ENCODE data around the gene ZNF446. TPM values are rescaled to one million over a fixed set of nuclear protein-coding genes. Genes with fewer than 3 reads are reported as not detected.
A peak's percentile ranks its signal among the peaks of the same experiment; 100 is the strongest.

The ZNF446 gene
- total RNA-seq, 1 donor: 7.3 TPM

GRCh38 chr19:58509731-58510083 is 33.6 kb downstream of the ZNF446 start:
- DNase-seq (ENCODE audit: low read depth): no peak
- TF ChIP-seq CTCF (IDR thresholded peaks at IDR 0.05; ENCODE audit: insufficient read depth, low read depth, low read length): no peak
- no peak overlapping the region for H3K4me3 ChIP-seq (ENCODE audit: low read depth, low read length)

DNA sequence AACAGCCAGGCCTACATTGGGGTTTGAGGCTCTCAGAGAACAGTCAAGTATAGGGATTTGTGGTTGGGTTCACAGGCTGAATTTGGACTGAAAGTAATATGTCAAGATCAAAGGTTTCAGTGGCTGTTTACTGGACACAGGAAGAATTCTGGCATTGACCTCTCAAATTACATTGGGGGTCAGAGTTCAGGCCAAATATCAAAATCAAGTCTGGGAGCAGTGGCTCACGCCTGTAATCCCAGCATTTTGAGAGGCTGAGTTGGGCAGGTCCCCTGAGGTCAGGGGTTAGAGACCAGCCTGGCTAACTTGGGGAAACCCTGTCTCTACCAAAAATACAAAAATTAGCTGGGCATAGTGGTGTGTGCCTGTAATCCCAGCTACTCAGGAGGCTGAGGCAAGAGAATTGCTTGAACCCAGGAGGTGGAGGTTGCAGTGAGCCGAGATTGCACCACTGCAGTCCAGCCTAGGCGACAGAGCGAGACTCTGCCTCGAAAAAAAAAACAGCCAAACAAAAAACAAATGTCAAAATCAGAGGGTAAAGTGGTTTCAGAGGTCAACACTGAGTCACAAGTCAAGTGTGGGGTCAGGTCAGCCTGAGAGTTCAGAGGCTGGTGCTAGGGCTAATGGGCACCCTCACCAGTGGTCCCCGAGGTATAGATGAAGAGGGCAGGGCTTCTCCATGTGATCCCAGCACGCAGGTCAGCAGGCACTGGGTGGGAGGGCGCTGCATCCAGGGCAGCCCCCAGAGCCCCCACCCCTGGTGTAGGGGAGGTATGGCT is 34.1 kb downstream of the ZNF446 start:
- no peak overlapping the region for H3K4me3 ChIP-seq (ENCODE audit: low read depth, low read length)
- TF ChIP-seq CTCF (IDR thresholded peaks at IDR 0.05; ENCODE audit: insufficient read depth, low read depth, low read length): no peak
- no peak for DNase-seq (ENCODE audit: low read depth)

GRCh38 chr19:58511353-58512208 is 35.4 kb downstream of the ZNF446 start, which contains the start of gene SLC27A5:
Gene SLC27A5 (minus strand): TSS chr19:58511992. CDS start chr19:58511955, 37 bp downstream.
- TF ChIP-seq CTCF (IDR thresholded peaks at IDR 0.05; ENCODE audit: insufficient read depth, low read depth, low read length): no peak
- no peak for DNase-seq (ENCODE audit: low read depth)
- H3K4me3 ChIP-seq (ENCODE audit: low read depth, low read length): no peak within 1 kb of the TSS

DNA sequence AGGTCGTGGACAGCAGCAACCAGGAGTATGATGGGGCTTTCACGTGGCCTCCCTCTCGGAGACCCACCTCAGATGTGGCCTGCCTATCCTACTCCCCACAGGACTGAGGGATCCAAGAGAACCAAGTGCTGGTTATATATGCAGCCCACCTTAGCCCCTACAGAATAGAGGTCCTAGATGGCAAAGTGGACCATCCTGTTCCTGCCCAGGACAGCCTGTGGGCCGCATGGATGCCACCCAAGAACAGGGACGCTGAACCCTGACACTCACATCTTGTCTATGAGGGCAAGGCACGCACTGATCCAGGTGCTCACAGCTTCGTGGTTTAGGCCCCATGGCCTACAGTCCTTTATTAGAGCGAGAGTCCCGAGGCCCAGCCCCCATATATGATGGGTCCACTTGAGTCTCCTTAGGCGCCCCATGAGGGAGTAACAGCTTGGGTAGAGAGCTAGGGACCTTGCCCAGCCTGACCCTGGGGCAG is 37.1 kb downstream of the ZNF446 start:
- no peak for TF ChIP-seq CTCF (IDR thresholded peaks at IDR 0.05; ENCODE audit: insufficient read depth, low read depth, low read length)
- no peak overlapping the region for H3K4me3 ChIP-seq (ENCODE audit: low read depth, low read length)
- DNase-seq (ENCODE audit: low read depth): no peak

DNA sequence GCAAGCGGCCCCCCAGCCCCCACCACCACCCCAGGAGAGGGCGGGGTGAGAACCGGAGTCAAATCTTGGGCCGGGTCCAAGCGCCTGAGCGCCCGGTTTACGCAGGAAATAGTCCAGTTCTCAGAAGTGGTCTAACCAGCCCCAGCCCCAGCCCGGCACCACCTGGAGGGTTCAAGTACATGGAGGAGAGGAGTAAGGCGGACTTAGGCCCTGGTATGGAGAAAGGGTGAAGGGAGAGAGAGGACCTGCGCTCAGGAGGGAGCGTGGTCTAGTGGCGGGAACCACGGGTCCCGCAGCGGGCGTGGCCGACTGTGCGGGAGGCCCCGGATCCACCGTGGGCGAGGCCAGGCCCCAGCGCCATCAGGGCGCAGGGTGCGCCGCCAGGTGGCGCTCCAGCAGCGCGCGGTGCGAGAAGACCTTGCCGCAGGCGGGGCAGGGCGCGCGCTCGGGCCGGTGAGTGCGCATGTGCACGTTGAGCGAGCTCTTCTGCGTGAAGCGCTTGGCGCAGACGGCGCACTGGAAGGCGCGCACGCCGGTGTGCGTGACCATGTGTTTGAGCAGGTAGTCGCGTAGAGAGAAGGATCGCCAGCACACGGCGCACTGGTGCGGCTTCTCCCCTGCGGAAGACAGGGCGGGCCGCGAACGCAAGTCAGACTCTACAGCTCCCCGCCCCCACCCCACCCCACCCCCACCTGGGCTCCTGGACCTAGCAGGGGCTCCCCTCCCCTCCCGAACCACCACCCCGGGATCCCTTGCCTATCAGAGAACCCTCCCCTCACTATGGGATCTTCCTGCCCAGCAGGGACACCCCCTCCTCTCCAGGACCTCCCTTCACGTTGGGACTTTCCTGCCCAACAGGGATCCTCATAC is 37.8 kb downstream of the ZNF446 start:
- peak; percentile 68 for TF ChIP-seq CTCF (IDR thresholded peaks at IDR 0.05; ENCODE audit: insufficient read depth, low read depth, low read length)
- H3K4me3 ChIP-seq (ENCODE audit: low read depth, low read length): peak overlapping the region; percentile 50
- peak; percentile 83 for DNase-seq (ENCODE audit: low read depth)

- peak overlapping the region; percentile 50 for H3K4me3 ChIP-seq (ENCODE audit: low read depth, low read length)
- TF ChIP-seq CTCF (IDR thresholded peaks at IDR 0.05; ENCODE audit: insufficient read depth, low read depth, low read length): no peak
- no peak for DNase-seq (ENCODE audit: low read depth)
Measured at GRCh38 chr19:58514564-58515022, 38.4 kb downstream of the ZNF446 start.
